Measurements from ENCODE around the gene MAP2K2. TPM values are rescaled to one million over a fixed set of nuclear protein-coding genes. Genes with fewer than 3 reads are reported as not detected.

Gene MAP2K2
- total and polyA plus RNA-seq, 9 of the 15 experiments (the other 6 are each of a cell fraction or from before 2014, with no cell fraction given): 1.0 to 151 (median 58.3) TPM

- TF ChIP-seq VEZF1 (CRISPR knock-in tag; IDR thresholded peaks at IDR 0.05): peak; percentile 35; the same call in 1 of the 2 replicates
- no peak for TF ChIP-seq ZEB2 (IDR thresholded peaks at IDR 0.05)
- TF ChIP-seq MTA1 (IDR thresholded peaks at IDR 0.05; ENCODE audit: borderline replicate concordance): no peak
- TF ChIP-seq CREM (IDR thresholded peaks at IDR 0.05; ENCODE audit: low read depth): peak; percentile 39; the same call in 1 of the 2 replicates
- TF ChIP-seq XRCC5 (IDR thresholded peaks at IDR 0.05; ENCODE audit: low read depth, low read length): peak; percentile 59; the same call in 1 of the 2 replicates
- 0 out of 2 replicates have a peak, but pooled peaks have one; percentile 28 for TF ChIP-seq ZBTB33 (CRISPR knock-in tag; IDR thresholded peaks at IDR 0.05)
- no peak for TF ChIP-seq GABPA (tag; conservative IDR thresholded peaks at IDR 0.05; ENCODE audit: low read depth)
- TF ChIP-seq REST (IDR thresholded peaks at IDR 0.05; ENCODE audit: borderline replicate concordance): peak; percentile 82
- no peak for TF ChIP-seq REST (CRISPR knock-in tag; IDR thresholded peaks at IDR 0.05; ENCODE audit: low read depth)
- peak in 1 of 2 experiments; percentile 78; a peak in 3 of 4 replicates for TF ChIP-seq RCOR1 (IDR thresholded peaks at IDR 0.05; ENCODE audit: borderline replicate concordance in 1 of 2, low read depth in 2 of 2, low read length in 2 of 2)
- no peak for TF ChIP-seq ZBTB2 (IDR thresholded peaks at IDR 0.05)
- TF ChIP-seq THRB (CRISPR knock-in tag; conservative IDR thresholded peaks at IDR 0.05): no peak
- TF ChIP-seq ZNF384 (IDR thresholded peaks at IDR 0.05; ENCODE audit: low read depth, low read length): peak; percentile 44; the same call in 1 of the 2 replicates
These were observed 15.8 kb upstream of the MAP2K2 start (continued) for GRCh38 chr19:4139614-4140236.
